HCT116 (cell line): ENCODE measurements around the gene GALNT11. TPM values are rescaled to one million over a fixed set of nuclear protein-coding genes. Genes with fewer than 3 reads are reported as not detected.

Source experiments
- ATAC-seq: fragments of 200-7000 bp; cut with Tn5 transposase; 2 replicates; pipeline ENCODE4 v1.9.1; 2020; ENCODE audit warnings: mild to moderate bottlenecking, moderate library complexity
- BruUV-seq: library from RNA; stranded (reverse); fragments of 400-500 nt; replicated peaks from 2 replicates; lab custom pipeline; 2021; lab: Mats Ljungman, UMichigan
- CTCF ChIA-PET: fragments of 300-600 bp; sonication (Branson Sonifier 250); formaldehyde crosslinking; loops from one replicate; lab custom pipeline; 2021; ENCODE audit warnings: antibody characterized with exemption; lab: Charles Lee
- POLR2A ChIA-PET: fragments of 300-600, 350-600 bp; sonication (Branson Sonifier 250); formaldehyde crosslinking; loops from one replicate; lab custom pipeline; 2021; ENCODE audit warnings: antibody characterized with exemption; lab: Charles Lee
- RAD21 ChIA-PET, 2 experiments: fragments of 300-600 bp; sonication (Branson Sonifier 250); formaldehyde crosslinking; loops; one replicate each; lab custom pipeline; 2023; ENCODE audit warnings: low total read pairs in 2 of 2; ENCODE audit not compliant: uncharacterized antibody in 2 of 2, unreplicated experiment in 2 of 2, low non-redundant PET in 1 of 2; lab: Charles Lee
- DNase-seq: peaks from one replicate; pipeline ENCODE4 v3.0.0-alpha.2; 2010; ENCODE audit warnings: low read depth, low spot score
- H2AFZ ChIP-seq: fragments of 200-600 bp; shearing (Covaris generic), sonication (generic); 2 replicates; pipeline ENCODE4 v1.6.1; 2017; ENCODE audit warnings: low read depth, mixed run types, mixed read lengths, antibody characterized with exemption, low read length; ENCODE audit not compliant: poor library complexity, severe bottlenecking
- H3K27ac ChIP-seq: 2 replicates; pipeline ENCODE4 v1.5.1; 2012; ENCODE audit warnings: low read depth, low read length
- H3K27me3 ChIP-seq: fragments of 200-600 bp; sonication (generic); 2 replicates; pipeline ENCODE4 v1.6.1; 2016; ENCODE audit warnings: mixed run types, low read length, mixed read lengths; ENCODE audit not compliant: insufficient read depth
- H3K36me3 ChIP-seq, 2 experiments: fragments of 200-500 bp in 1 of 2; fragments of 200-600 bp in 1 of 2; sonication (Bioruptor generic) in 1 of 2; sonication (generic) in 1 of 2; 2 replicates each; pipeline versions ENCODE4 v1.5.1 to v1.6.1; 2014 to 2016; ENCODE audit warnings: low read length in 2 of 2, inconsistent platforms in 1 of 2, mixed read lengths in 1 of 2, mixed run types in 1 of 2; ENCODE audit not compliant: insufficient read depth in 2 of 2, control insufficient read depth in 1 of 2
- H3K4me1 ChIP-seq, 2 experiments: fragments of 200-600 bp in 1 of 2; sonication (generic) in 1 of 2; 2 replicates each; pipeline versions ENCODE4 v1.5.1 to v1.6.1; 2012 to 2017; ENCODE audit warnings: low read length in 2 of 2, inconsistent platforms in 1 of 2, mild to moderate bottlenecking in 1 of 2, mixed read lengths in 1 of 2, mixed run types in 1 of 2, moderate library complexity in 1 of 2; ENCODE audit not compliant: insufficient read depth in 2 of 2, control insufficient read depth in 1 of 2
- H3K4me2 ChIP-seq: fragments of 200-600 bp; sonication (generic); 2 replicates; pipeline ENCODE4 v1.6.1; 2017; ENCODE audit warnings: mixed run types, low read length, mixed read lengths
- H3K4me3 ChIP-seq, 2 experiments: fragments of 200-600 bp in 1 of 2; sonication (generic) in 1 of 2; replicated peaks in 1 of 2; 2 replicates each; pipeline ENCODE4 v1.5.1; 2011 to 2016; ENCODE audit warnings: low read length in 2 of 2, control low read depth in 1 of 2, low read depth in 1 of 2, mild to moderate bottlenecking in 1 of 2, mixed read lengths in 1 of 2, mixed run types in 1 of 2
- H3K79me2 ChIP-seq: fragments of 200-600 bp; sonication (generic); 2 replicates; pipeline ENCODE4 v1.6.1; 2017; ENCODE audit warnings: mild to moderate bottlenecking, mixed run types, low read length, moderate library complexity, mixed read lengths; ENCODE audit not compliant: insufficient read depth
- H3K9ac ChIP-seq: fragments of 200-600 bp; sonication (generic); 2 replicates; pipeline ENCODE4 v1.6.1; 2016; ENCODE audit warnings: low read length, mixed read lengths
- H3K9me2 ChIP-seq: fragments of 200-600 bp; sonication (generic), shearing (Covaris generic); 2 replicates; pipeline ENCODE4 v1.6.1; 2017; ENCODE audit warnings: mixed run types, mild to moderate bottlenecking, moderate library complexity; ENCODE audit not compliant: insufficient read depth
- H3K9me3 ChIP-seq, 2 experiments: fragments of 200-500 bp in 1 of 2; fragments of 200-600 bp in 1 of 2; sonication (Bioruptor generic) in 1 of 2; sonication (generic) in 1 of 2; 2 replicates each; pipeline ENCODE4 v1.6.1; 2014 to 2017; ENCODE audit warnings: low read length in 2 of 2, mixed read lengths in 2 of 2, inconsistent platforms in 1 of 2, low read depth in 1 of 2, mild to moderate bottlenecking in 1 of 2, mixed run types in 1 of 2, moderate library complexity in 1 of 2; ENCODE audit not compliant: control insufficient read depth in 1 of 2, insufficient read depth in 1 of 2
- H4K20me1 ChIP-seq: fragments of 200-600 bp; sonication (generic), shearing (Covaris generic); 2 replicates; pipeline ENCODE4 v1.6.1; 2017; ENCODE audit warnings: mixed run types, mild to moderate bottlenecking, moderate library complexity; ENCODE audit not compliant: insufficient read depth
- CEBPB ChIP-seq: IDR thresholded peaks from 2 replicates; pipeline ENCODE4 v1.6.1; 2012; ENCODE audit warnings: low read depth
- CTCF ChIP-seq, 3 experiments: fragments of 200-600 bp in 1 of 3; sonication (generic) in 1 of 3; IDR thresholded peaks in 2 of 3; conservative IDR thresholded peaks in 1 of 3; 2 replicates each; pipeline ENCODE4 v1.5.1; 2012 to 2017; ENCODE audit warnings: low read depth in 2 of 3, low read length in 2 of 3, antibody characterized with exemption in 1 of 3, borderline replicate concordance in 1 of 3, control low read depth in 1 of 3, mild to moderate bottlenecking in 1 of 3, mixed read lengths in 1 of 3, mixed run types in 1 of 3, moderate library complexity in 1 of 3; ENCODE audit not compliant: insufficient read depth in 1 of 3
- EGR1 ChIP-seq: IDR thresholded peaks from 2 replicates; pipeline ENCODE4 v1.6.1; 2012; ENCODE audit warnings: low read depth
- ELF1 ChIP-seq: IDR thresholded peaks from 2 replicates; pipeline ENCODE4 v1.6.1; 2012; ENCODE audit warnings: low read depth, borderline replicate concordance
- POLR2A ChIP-seq: IDR thresholded peaks from 2 replicates; pipeline ENCODE4 v1.7.0; 2011; ENCODE audit warnings: borderline replicate concordance; ENCODE audit not compliant: insufficient read depth, insufficient read length; ENCODE audit errors: extremely low read depth
- RAD21 ChIP-seq: IDR thresholded peaks from 2 replicates; pipeline ENCODE4 v1.6.1; 2012; ENCODE audit warnings: low read depth, mild to moderate bottlenecking
- SIN3A ChIP-seq: IDR thresholded peaks from 2 replicates; pipeline ENCODE4 v1.6.1; 2012; ENCODE audit warnings: low read depth
- SRF ChIP-seq: IDR thresholded peaks from 2 replicates; pipeline ENCODE4 v1.6.1; 2012; ENCODE audit warnings: low read depth
- YY1 ChIP-seq: IDR thresholded peaks from 2 replicates; pipeline ENCODE4 v1.6.1; 2011; ENCODE audit warnings: low read length, low read depth, moderate library complexity, mild to moderate bottlenecking; ENCODE audit not compliant: insufficient replicate concordance; ENCODE audit errors: extremely low read depth
- ZFX ChIP-seq: fragments of 450-650 bp; IDR thresholded peaks from 2 replicates; pipeline ENCODE4 v1.6.1; 2017
- intact Hi-C: fragments of 100-400 bp; cut with micrococcal nuclease; formaldehyde crosslinking; loops from 2 replicates; pipeline ENCODE4 v1.10.0; 2022
- total RNA-seq: library from RNA; stranded (reverse); gene quantifications from one replicate; pipeline ENCODE4 v1.2.1, GENCODE V29; 2021; ENCODE audit not compliant: unreplicated experiment
- TF ChIP-seq, protein P1 (sequence below): IDR thresholded peaks from 2 replicates; pipeline ENCODE4 v1.6.1; 2012; ENCODE audit warnings: low read depth

GALNT11 gene
- total RNA-seq, 1 experiment from 2014 or later = 28.9 TPM

GRCh38 chr7:152011860-152012259, 13.6 kb upstream of the GALNT11 start (continued):
- TF ChIP-seq, protein P1, sequence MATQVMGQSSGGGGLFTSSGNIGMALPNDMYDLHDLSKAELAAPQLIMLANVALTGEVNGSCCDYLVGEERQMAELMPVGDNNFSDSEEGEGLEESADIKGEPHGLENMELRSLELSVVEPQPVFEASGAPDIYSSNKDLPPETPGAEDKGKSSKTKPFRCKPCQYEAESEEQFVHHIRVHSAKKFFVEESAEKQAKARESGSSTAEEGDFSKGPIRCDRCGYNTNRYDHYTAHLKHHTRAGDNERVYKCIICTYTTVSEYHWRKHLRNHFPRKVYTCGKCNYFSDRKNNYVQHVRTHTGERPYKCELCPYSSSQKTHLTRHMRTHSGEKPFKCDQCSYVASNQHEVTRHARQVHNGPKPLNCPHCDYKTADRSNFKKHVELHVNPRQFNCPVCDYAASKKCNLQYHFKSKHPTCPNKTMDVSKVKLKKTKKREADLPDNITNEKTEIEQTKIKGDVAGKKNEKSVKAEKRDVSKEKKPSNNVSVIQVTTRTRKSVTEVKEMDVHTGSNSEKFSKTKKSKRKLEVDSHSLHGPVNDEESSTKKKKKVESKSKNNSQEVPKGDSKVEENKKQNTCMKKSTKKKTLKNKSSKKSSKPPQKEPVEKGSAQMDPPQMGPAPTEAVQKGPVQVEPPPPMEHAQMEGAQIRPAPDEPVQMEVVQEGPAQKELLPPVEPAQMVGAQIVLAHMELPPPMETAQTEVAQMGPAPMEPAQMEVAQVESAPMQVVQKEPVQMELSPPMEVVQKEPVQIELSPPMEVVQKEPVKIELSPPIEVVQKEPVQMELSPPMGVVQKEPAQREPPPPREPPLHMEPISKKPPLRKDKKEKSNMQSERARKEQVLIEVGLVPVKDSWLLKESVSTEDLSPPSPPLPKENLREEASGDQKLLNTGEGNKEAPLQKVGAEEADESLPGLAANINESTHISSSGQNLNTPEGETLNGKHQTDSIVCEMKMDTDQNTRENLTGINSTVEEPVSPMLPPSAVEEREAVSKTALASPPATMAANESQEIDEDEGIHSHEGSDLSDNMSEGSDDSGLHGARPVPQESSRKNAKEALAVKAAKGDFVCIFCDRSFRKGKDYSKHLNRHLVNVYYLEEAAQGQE = no peak
- TF ChIP-seq, all 23 proteins: peak for 0

DNA sequence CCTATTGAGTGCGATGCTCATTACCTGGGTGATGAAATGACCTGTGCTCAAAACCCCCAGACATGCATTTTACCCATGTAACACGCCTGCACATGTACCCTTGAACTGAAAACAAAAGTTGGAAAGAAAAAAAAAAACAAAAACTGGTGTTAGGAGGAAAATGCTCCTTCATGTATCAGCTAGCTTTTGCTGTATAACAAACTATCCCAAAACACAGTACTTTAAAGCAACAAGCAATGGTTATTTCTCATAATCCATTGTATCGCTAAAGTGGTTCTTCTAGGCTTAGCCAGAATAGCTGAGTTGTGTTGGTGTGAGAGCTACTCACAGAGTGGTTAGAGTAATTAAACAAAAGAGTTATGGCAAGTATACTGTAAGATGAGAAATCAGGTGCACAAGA, 12.2 kb upstream of the GALNT11 start:
- Histone ChIP-seq H2AFZ (no peak overlapping the region), H3K9me2 (no peaks in the 10 kb centered on the region), H3K4me2 (no peak overlapping the region), H3K79me2 (no peaks in the 10 kb centered on the region), H3K4me3 (no peak overlapping the region), H3K9ac (no peak overlapping the region), H3K36me3 (no peaks in the 10 kb centered on the region), H4K20me1 (no peaks in the 10 kb centered on the region), H3K4me1 (no peaks in the 10 kb centered on the region), H3K27ac (no peak overlapping the region), H3K9me3 (no peaks in the 10 kb centered on the region), H3K27me3 (no peaks in the 10 kb centered on the region)
- no peak for ATAC-seq
- CTCF ChIA-PET = no interaction called here
- TF ChIP-seq EGR1 (no peak), YY1 (no peak), CEBPB (no peak), ELF1 (no peak), SRF (no peak), SIN3A (no peak), POLR2A (no peak), ZFX (no peak), CTCF (IDR thresholded peaks at IDR 0.05 in 2 of 3, conservative IDR thresholded peaks at IDR 0.05 in 1 of 3; ENCODE audit: borderline replicate concordance in 1 of 3, insufficient read depth in 1 of 3, low read depth in 2 of 3, low read length in 2 of 3) (no peak), RAD21 (no peak)
- TF ChIP-seq, protein P1 = no peak
- POLR2A ChIA-PET = no interaction called here
- BruUV-seq = no TSS peak
- RAD21 ChIA-PET = no interaction called here
- intact Hi-C loops = no loop called here
- DNase-seq = no peak
